Type B pancreatic cell (in vitro differentiated cells): Measurements from ENCODE around the gene PDLIM1. TPM values are rescaled to one million over a fixed set of nuclear protein-coding genes. Genes with fewer than 3 reads are reported as not detected.

Source experiments
- DNase-seq: peaks from one replicate; pipeline ENCODE4 v3.0.0; 2021; ENCODE audit warnings: mixed read lengths; ENCODE audit not compliant: unreplicated experiment; ENCODE audit errors: extremely low spot score
- H3K27ac Mint-ChIP-seq: 2 replicates; pipeline ENCODE4 v1.8.0; 2021; ENCODE audit warnings: mild to moderate bottlenecking, mixed read lengths
- H3K27me3 Mint-ChIP-seq: 2 replicates; pipeline ENCODE4 v1.8.0; 2021; ENCODE audit warnings: mixed read lengths
- H3K36me3 Mint-ChIP-seq: 2 replicates; pipeline ENCODE4 v1.8.0; 2021; ENCODE audit warnings: mixed read lengths
- H3K4me1 Mint-ChIP-seq: one replicate; pipeline ENCODE4 v1.8.0; 2021; ENCODE audit warnings: mixed read lengths; ENCODE audit not compliant: unreplicated experiment
- H3K4me3 Mint-ChIP-seq: 2 replicates; pipeline ENCODE4 v1.8.0; 2021; ENCODE audit warnings: mild to moderate bottlenecking, mixed read lengths
- H3K9me3 Mint-ChIP-seq: 2 replicates; pipeline ENCODE4 v1.8.0; 2021; ENCODE audit warnings: mixed read lengths
- CTCF ChIP-seq: fragments of 200-600 bp; sonication (generic); conservative IDR thresholded peaks from 2 replicates; pipeline ENCODE4 v1.5.0; 2021; ENCODE audit warnings: antibody characterized with exemption, mild to moderate bottlenecking
- total RNA-seq: library from RNA; stranded (reverse); gene quantifications from 2 replicates; pipeline ENCODE4 v1.2.1, GENCODE V29; 2021; ENCODE audit warnings: low replicate concordance

The PDLIM1 gene
- total RNA-seq, 1 donor from 2014 or later: 171 TPM

- Mint-ChIP-seq H3K4me1 (peaks cover 42% of the 10 kb centered on the region), H3K36me3 (peaks cover 26% of the 10 kb centered on the region), H3K27ac (peak overlapping the region; percentile 99), H3K4me3 (peak overlapping the region; percentile 71), H3K27me3 (peaks cover 3% of the 10 kb centered on the region), H3K9me3 (peaks cover 4% of the 10 kb centered on the region)
- TF ChIP-seq CTCF: no peak
- no peak for DNase-seq
Measured at GRCh38 chr10:95266674-95267095, 24.1 kb downstream of the PDLIM1 start.

GRCh38 chr10:95265572-95265971 is 25.2 kb downstream of the PDLIM1 start:
- no peak for TF ChIP-seq CTCF
- H3K4me3 Mint-ChIP-seq: no peak overlapping the region
- peak; percentile 52 for DNase-seq
- H3K27me3 Mint-ChIP-seq: peaks cover 3% of the 10 kb centered on the region
- H3K36me3 Mint-ChIP-seq: peaks cover 26% of the 10 kb centered on the region
- peaks cover 4% of the 10 kb centered on the region for H3K9me3 Mint-ChIP-seq
- peaks cover 51% of the 10 kb centered on the region for H3K4me1 Mint-ChIP-seq
- peak overlapping the region; percentile 93 for H3K27ac Mint-ChIP-seq

- Mint-ChIP-seq H3K36me3 (peaks cover 17% of the 10 kb centered on the region), H3K4me3 (peak overlapping the region; percentile 55), H3K27ac (peak overlapping the region; percentile 93)
Measured at GRCh38 chr10:95264227-95265051, 26.4 kb downstream of the PDLIM1 start.

GRCh38 chr10:95263864-95264226 is 27.0 kb downstream of the PDLIM1 start:
- Mint-ChIP-seq H3K4me1 (peaks cover 51% of the 10 kb centered on the region), H3K27me3 (peaks cover 3% of the 10 kb centered on the region), H3K36me3 (peaks cover 14% of the 10 kb centered on the region), H3K9me3 (peaks cover 4% of the 10 kb centered on the region), H3K27ac (peak overlapping the region; percentile 93), H3K4me3 (peak overlapping the region; percentile 45)
- peak; percentile 45 for DNase-seq
- no peak for TF ChIP-seq CTCF

More at GRCh38 chr10:95264227-95265051, 26.4 kb downstream of the PDLIM1 start:
- no peak for TF ChIP-seq CTCF
- Mint-ChIP-seq H3K27me3 (peaks cover 3% of the 10 kb centered on the region), H3K4me1 (peaks cover 54% of the 10 kb centered on the region), H3K9me3 (peaks cover 4% of the 10 kb centered on the region)
- peak; percentile 42 for DNase-seq

- Mint-ChIP-seq H3K4me1 (peaks cover 42% of the 10 kb centered on the region), H3K27ac (peak overlapping the region; percentile 93), H3K9me3 (peaks cover 4% of the 10 kb centered on the region), H3K27me3 (peaks cover 3% of the 10 kb centered on the region), H3K4me3 (peak overlapping the region; percentile 45), H3K36me3 (peaks cover 21% of the 10 kb centered on the region)
- TF ChIP-seq CTCF: no peak
- peak; percentile 25 for DNase-seq
Measured at GRCh38 chr10:95262763-95263518, 27.9 kb downstream of the PDLIM1 start.
